ENCODE data around the gene RAPGEF2.

RAPGEF2 gene

GRCh38 chr4:159358226-159358625 is 255.3 kb downstream of the RAPGEF2 start:
- no peak overlapping the region for H3K4me3 ChIP-seq (ENCODE audit: low read length)
- TF ChIP-seq CTCF (conservative IDR thresholded peaks at IDR 0.05; ENCODE audit: low read depth, low read length), result no peak
- peak; percentile 21 for DNase-seq (ENCODE audit: low read depth)

- peak; percentile 64 for DNase-seq (ENCODE audit: low read depth)
- no peak for TF ChIP-seq CTCF (conservative IDR thresholded peaks at IDR 0.05; ENCODE audit: low read depth, low read length)
- no peak overlapping the region for H3K4me3 ChIP-seq (ENCODE audit: low read length)
These were observed 257.7 kb downstream of the RAPGEF2 start for GRCh38 chr4:159360549-159360948.

- no peak for DNase-seq (ENCODE audit: low read depth)
- no peak for TF ChIP-seq CTCF (conservative IDR thresholded peaks at IDR 0.05; ENCODE audit: low read depth, low read length)
- H3K4me3 ChIP-seq (ENCODE audit: low read length), result no peak overlapping the region
These were observed 260.5 kb downstream of the RAPGEF2 start for GRCh38 chr4:159363361-159363760.

GRCh38 chr4:159366966-159367780 is 264.3 kb downstream of the RAPGEF2 start:
- no peak for DNase-seq (ENCODE audit: low read depth)
- H3K4me3 ChIP-seq (ENCODE audit: low read length), result no peak overlapping the region
- no peak for TF ChIP-seq CTCF (conservative IDR thresholded peaks at IDR 0.05; ENCODE audit: low read depth, low read length)

GRCh38 chr4:159367781-159368080 is 264.9 kb downstream of the RAPGEF2 start:
- no peak overlapping the region for H3K4me3 ChIP-seq (ENCODE audit: low read length)
- TF ChIP-seq CTCF (conservative IDR thresholded peaks at IDR 0.05; ENCODE audit: low read depth, low read length), result no peak
- no peak for DNase-seq (ENCODE audit: low read depth)

GRCh38 chr4:159368320-159368719 is 265.4 kb downstream of the RAPGEF2 start:
- no peak for DNase-seq (ENCODE audit: low read depth)
- no peak overlapping the region for H3K4me3 ChIP-seq (ENCODE audit: low read length)
- TF ChIP-seq CTCF (conservative IDR thresholded peaks at IDR 0.05; ENCODE audit: low read depth, low read length), result no peak

- no peak for DNase-seq (ENCODE audit: low read depth)
- H3K4me3 ChIP-seq (ENCODE audit: low read length), result no peak overlapping the region
- TF ChIP-seq CTCF (conservative IDR thresholded peaks at IDR 0.05; ENCODE audit: low read depth, low read length), result no peak
These were observed 266.4 kb downstream of the RAPGEF2 start for GRCh38 chr4:159369256-159369655.

Measured in retinal pigment epithelial cell (primary cell).